Lung (tissue), 12 donors: ENCODE data around the gene ATCAY. TPM values are rescaled to one million over a fixed set of nuclear protein-coding genes. Genes with fewer than 3 reads are reported as not detected.

Source experiments
- ATAC-seq: fragments of 200-7000 bp; cut with Tn5 transposase; one replicate; pipeline ENCODE4 v1.9.1; 2020; ENCODE audit warnings: moderate number of reproducible peaks; ENCODE audit not compliant: insufficient read depth, low FRiP score
- DNase-seq, 3 donors: peaks; one replicate each; pipeline ENCODE4 v3.0.0-alpha.2; 2013 to 2017
- H3K27ac ChIP-seq, 2 donors: one replicate each; pipeline ENCODE4 v1.5.1; 2013; ENCODE audit warnings: mild to moderate bottlenecking in 2 of 2, moderate library complexity in 2 of 2, control low read depth in 1 of 2, inconsistent platforms in 1 of 2, low read depth in 1 of 2, low read length in 1 of 2
- H3K27me3 ChIP-seq, 3 donors: one replicate each; pipeline ENCODE4 v1.5.1; 2013; ENCODE audit warnings: low read length in 2 of 3; ENCODE audit not compliant: control insufficient read depth in 3 of 3, insufficient read depth in 3 of 3
- H3K36me3 ChIP-seq, 4 donors: one replicate each; pipeline ENCODE4 v1.5.1; 2013; ENCODE audit warnings: low read length in 4 of 4, mild to moderate bottlenecking in 1 of 4, moderate library complexity in 1 of 4; ENCODE audit not compliant: control insufficient read depth in 4 of 4, insufficient read depth in 4 of 4
- H3K4me1 ChIP-seq, 5 donors: one replicate each; pipeline ENCODE4 v1.5.1; 2013; ENCODE audit warnings: low read length in 5 of 5, mild to moderate bottlenecking in 2 of 5, moderate library complexity in 1 of 5; ENCODE audit not compliant: control insufficient read depth in 5 of 5, insufficient read depth in 5 of 5
- H3K4me3 ChIP-seq: one replicate; pipeline ENCODE4 v1.5.1; 2013; ENCODE audit warnings: mild to moderate bottlenecking, control low read depth, moderate library complexity
- H3K9ac ChIP-seq, 2 donors: one replicate each; pipeline ENCODE4 v1.5.1; 2013; ENCODE audit warnings: low read length in 2 of 2, control low read depth in 1 of 2; ENCODE audit not compliant: insufficient read depth in 1 of 2
- H3K9me3 ChIP-seq, 4 donors: one replicate each; pipeline ENCODE4 v1.5.1; 2013; ENCODE audit warnings: low read length in 3 of 4, mild to moderate bottlenecking in 1 of 4, moderate library complexity in 1 of 4; ENCODE audit not compliant: control insufficient read depth in 4 of 4, insufficient read depth in 3 of 4
- WGBS, 2 donors: extraction: QIAGEN DNeasy Blood & Tissue Kit; methylation state at CpG; one replicate each; pipeline ENCODE4 v1.1.7; 2013; 5-methylcytosine and 5-hydroxymethylcytosine counted together
- polyA plus RNA-seq, 2 donors: library from polyadenylated mRNA; stranded (reverse); fragments of 200-250 nt; gene quantifications; one replicate each; pipeline ENCODE4 v1.2.1, GENCODE V29; 2013
- total RNA-seq, 2 donors: library from RNA; depleted of rRNA in 1 of 2; stranded (reverse); fragments of >200 nt in 1 of 2; gene quantifications; one replicate each; pipeline ENCODE4 v1.2.1, GENCODE V29; 2014 to 2021
- TF ChIP-seq, protein P1 (sequence below): IDR thresholded peaks from 2 replicates; pipeline ENCODE4 v1.5.1; 2012; ENCODE audit warnings: mild to moderate bottlenecking; ENCODE audit errors: control extremely low read depth, extremely low read depth
- donor health status: control.
- donor health status: control.
- donor health status: Bipolar disorder and iron deficiency.
- donor health status: healthy.
- donor health status: DM: yes; HTN: yes; CAD: no.

The ATCAY gene
- total and polyA plus RNA-seq, 4 donors: under 0.01 to 0.09 TPM; not detected in 2

GRCh38 chr19:3908266-3909054, 28.0 kb downstream of the ATCAY start:
- Histone ChIP-seq H3K27ac (no peak overlapping the region), H3K36me3 (no peaks in the 10 kb centered on the region), H3K9ac (no peak overlapping the region), H3K4me3 (no peak overlapping the region), H3K9me3 (peaks cover 0 to 11% (median 4%) of the 10 kb centered on the region in 4 donors), H3K27me3 (no peaks in the 10 kb centered on the region), H3K4me1 (no peaks in the 10 kb centered on the region)
- no peak for DNase-seq
- TF ChIP-seq, protein P1, sequence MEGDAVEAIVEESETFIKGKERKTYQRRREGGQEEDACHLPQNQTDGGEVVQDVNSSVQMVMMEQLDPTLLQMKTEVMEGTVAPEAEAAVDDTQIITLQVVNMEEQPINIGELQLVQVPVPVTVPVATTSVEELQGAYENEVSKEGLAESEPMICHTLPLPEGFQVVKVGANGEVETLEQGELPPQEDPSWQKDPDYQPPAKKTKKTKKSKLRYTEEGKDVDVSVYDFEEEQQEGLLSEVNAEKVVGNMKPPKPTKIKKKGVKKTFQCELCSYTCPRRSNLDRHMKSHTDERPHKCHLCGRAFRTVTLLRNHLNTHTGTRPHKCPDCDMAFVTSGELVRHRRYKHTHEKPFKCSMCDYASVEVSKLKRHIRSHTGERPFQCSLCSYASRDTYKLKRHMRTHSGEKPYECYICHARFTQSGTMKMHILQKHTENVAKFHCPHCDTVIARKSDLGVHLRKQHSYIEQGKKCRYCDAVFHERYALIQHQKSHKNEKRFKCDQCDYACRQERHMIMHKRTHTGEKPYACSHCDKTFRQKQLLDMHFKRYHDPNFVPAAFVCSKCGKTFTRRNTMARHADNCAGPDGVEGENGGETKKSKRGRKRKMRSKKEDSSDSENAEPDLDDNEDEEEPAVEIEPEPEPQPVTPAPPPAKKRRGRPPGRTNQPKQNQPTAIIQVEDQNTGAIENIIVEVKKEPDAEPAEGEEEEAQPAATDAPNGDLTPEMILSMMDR: no peak
- ATAC-seq: no peak
- 68 to 70% methylated on average over 14 of the region's 14 CpGs for WGBS, 2 donors

DNA sequence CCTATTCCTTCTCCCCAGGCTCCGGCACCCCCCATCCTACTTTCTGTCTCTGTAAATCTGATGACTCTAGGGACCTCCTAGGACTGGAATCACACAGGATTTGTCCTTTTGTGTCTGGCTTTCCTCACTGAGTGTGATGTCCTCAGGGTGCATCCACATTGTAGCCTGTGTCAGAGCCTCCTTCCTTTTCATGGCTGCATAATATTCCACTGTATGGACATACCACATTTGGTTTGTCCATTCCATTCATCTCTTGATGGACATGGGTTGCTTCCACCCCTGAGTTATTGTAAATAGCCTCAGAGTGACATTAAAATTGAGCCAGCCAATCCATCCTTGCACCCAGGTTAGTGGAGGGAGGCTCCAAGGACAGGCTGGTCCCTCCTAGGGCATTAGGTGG, 29.6 kb downstream of the ATCAY start:
- Histone ChIP-seq H3K27ac (no peak overlapping the region), H3K9me3 (peaks cover 0 to 11% (median 4%) of the 10 kb centered on the region in 4 donors), H3K9ac (no peak overlapping the region), H3K36me3 (no peaks in the 10 kb centered on the region), H3K4me1 (no peaks in the 10 kb centered on the region), H3K4me3 (no peak overlapping the region), H3K27me3 (no peaks in the 10 kb centered on the region)
- no peak for DNase-seq
- ATAC-seq: no peak
- TF ChIP-seq, protein P1: no peak
- WGBS, 2 donors: 100% methylated on average over 1 of the region's 1 CpG

DNA sequence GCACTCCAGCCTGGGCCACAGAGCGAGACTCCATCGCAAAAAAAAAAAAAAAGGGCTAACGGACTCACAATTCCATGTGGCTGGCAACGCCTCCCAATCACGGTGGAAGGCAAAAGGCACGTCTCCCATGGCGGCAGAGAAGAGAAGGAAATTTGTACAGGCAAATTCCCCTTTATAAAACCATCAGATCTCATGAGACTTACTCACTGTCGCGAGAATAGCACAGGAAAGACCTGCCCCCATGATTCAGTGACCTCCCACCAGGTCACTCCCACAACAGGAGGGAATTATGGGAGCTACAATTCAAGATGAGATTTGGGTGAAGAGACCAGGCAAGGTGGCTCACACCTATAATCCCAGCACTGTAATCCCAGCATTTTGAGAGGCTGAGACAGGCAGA, 33.7 kb downstream of the ATCAY start:
- no peaks in the 10 kb centered on the region for H3K27me3 ChIP-seq
- no peak overlapping the region for H3K4me3 ChIP-seq
- WGBS, 2 donors: 78 to 85% methylated on average over 6 to 7 of the region's 9 CpGs
- ATAC-seq (no peak), DNase-seq (no peak)
- H3K9me3 ChIP-seq: peaks cover 0 to 10% (median 6%) of the 10 kb centered on the region in 4 donors
- H3K36me3 ChIP-seq: no peaks in the 10 kb centered on the region
- H3K4me1 ChIP-seq: no peaks in the 10 kb centered on the region
- H3K9ac ChIP-seq: no peak overlapping the region
- H3K27ac ChIP-seq: no peak overlapping the region
- TF ChIP-seq, protein P1: no peak
